DOHH2 (cell line): Measurements from ENCODE around the gene KIAA1191.

Experiments
- CTCF ChIP-seq: fragments of 200-600 bp; sonication (generic); IDR thresholded peaks from one replicate; pipeline ENCODE4 v1.5.1; 2014; ENCODE audit warnings: antibody characterized with exemption, mild to moderate bottlenecking, low read depth, low read length; ENCODE audit not compliant: poor library complexity, severe bottlenecking
- EZH2phosphoT487 ChIP-seq: fragments of 200-600 bp; sonication (generic); IDR thresholded peaks from 2 replicates; pipeline ENCODE4 v1.6.1; 2017; ENCODE audit warnings: borderline replicate concordance, mild to moderate bottlenecking, antibody characterized with exemption, low read length, moderate library complexity, mixed read lengths

GRCh38 chr5:176383248-176383905, 21.8 kb upstream of the KIAA1191 start:
- TF ChIP-seq CTCF (no peak), EZH2phosphoT487 (no peak)
